Astrocyte (in vitro differentiated cells and primary cell): Measurements from ENCODE around the gene CYP1B1. TPM values are rescaled to one million over a fixed set of nuclear protein-coding genes. Genes with fewer than 3 reads are reported as not detected.
A peak's percentile ranks its signal among the peaks of the same experiment; 100 is the strongest.

Source experiments
- DNase-seq: peaks from one replicate; pipeline ENCODE4 v3.0.0-alpha.2; 2010; ENCODE audit warnings: low read depth
- FAIRE-seq: peaks from 2 replicates; lab custom pipeline; 2011; peaks lifted over from hg19 to GRCh38; lab: Jason Lieb, UNC
- H2AFZ ChIP-seq: 2 replicates; pipeline ENCODE4 v1.6.0; 2012; ENCODE audit warnings: low read depth, low read length, inconsistent platforms
- H3K27ac ChIP-seq: 2 replicates; pipeline ENCODE4 v1.5.1; 2011; ENCODE audit warnings: low read depth, low read length, inconsistent platforms
- H3K27me3 ChIP-seq: 2 replicates; pipeline ENCODE4 v1.6.0; 2011; ENCODE audit warnings: low read length, inconsistent platforms; ENCODE audit not compliant: insufficient read depth
- H3K36me3 ChIP-seq: 2 replicates; pipeline ENCODE4 v1.5.1; 2011; ENCODE audit warnings: low read length, inconsistent platforms; ENCODE audit not compliant: insufficient read depth
- H3K4me1 ChIP-seq: 2 replicates; pipeline ENCODE4 v1.5.1; 2011; ENCODE audit warnings: low read length, inconsistent platforms; ENCODE audit not compliant: insufficient read depth
- H3K4me2 ChIP-seq: 2 replicates; pipeline ENCODE4 v1.6.0; 2012; ENCODE audit warnings: low read length, inconsistent platforms
- H3K4me3 ChIP-seq: 2 replicates; pipeline ENCODE4 v1.5.1; 2011; ENCODE audit warnings: low read depth, mild to moderate bottlenecking, low read length, inconsistent platforms; ENCODE audit not compliant: insufficient read depth
- H3K79me2 ChIP-seq: 2 replicates; pipeline ENCODE4 v1.6.0; 2012; ENCODE audit warnings: mild to moderate bottlenecking, low read length, inconsistent platforms; ENCODE audit not compliant: insufficient read depth
- H3K9ac ChIP-seq: 2 replicates; pipeline ENCODE4 v1.6.0; 2012; ENCODE audit warnings: mild to moderate bottlenecking, low read length, inconsistent platforms
- H3K9me3 ChIP-seq: 2 replicates; pipeline ENCODE4 v1.5.1; 2012; ENCODE audit warnings: low read depth, mild to moderate bottlenecking, low read length, inconsistent platforms; ENCODE audit not compliant: insufficient read depth
- H4K20me1 ChIP-seq: 2 replicates; pipeline ENCODE4 v1.6.0; 2012; ENCODE audit warnings: low read length, inconsistent platforms; ENCODE audit not compliant: insufficient read depth
- H3K27ac Mint-ChIP-seq: one replicate; pipeline ENCODE4 v1.8.0; 2021; ENCODE audit warnings: mild to moderate bottlenecking, mixed read lengths; ENCODE audit not compliant: unreplicated experiment
- H3K27me3 Mint-ChIP-seq: one replicate; pipeline ENCODE4 v1.8.0; 2021; ENCODE audit warnings: low read depth, mixed read lengths; ENCODE audit not compliant: unreplicated experiment
- H3K36me3 Mint-ChIP-seq: one replicate; pipeline ENCODE4 v1.8.0; 2021; ENCODE audit warnings: low read depth, mixed read lengths; ENCODE audit not compliant: unreplicated experiment
- H3K4me1 Mint-ChIP-seq: one replicate; pipeline ENCODE4 v1.8.0; 2021; ENCODE audit warnings: low read depth, mixed read lengths; ENCODE audit not compliant: unreplicated experiment
- H3K4me3 Mint-ChIP-seq: one replicate; pipeline ENCODE4 v1.8.0; 2021; ENCODE audit warnings: mild to moderate bottlenecking, moderate library complexity, mixed read lengths; ENCODE audit not compliant: unreplicated experiment
- H3K9me3 Mint-ChIP-seq: one replicate; pipeline ENCODE4 v1.8.0; 2021; ENCODE audit warnings: mild to moderate bottlenecking, mixed read lengths; ENCODE audit not compliant: unreplicated experiment
- EZH2 ChIP-seq: IDR thresholded peaks from 2 replicates; pipeline ENCODE4 v1.6.1; 2012; ENCODE audit warnings: mild to moderate bottlenecking, low read length, inconsistent platforms; ENCODE audit not compliant: insufficient read depth
- total RNA-seq: library from RNA; stranded (reverse); gene quantifications from 2 replicates; pipeline ENCODE4 v1.2.1, GENCODE V29; 2021
- TF ChIP-seq, protein P1 (sequence below): IDR thresholded peaks from 2 replicates; pipeline ENCODE4 v1.5.1; 2011; ENCODE audit warnings: low read depth, mild to moderate bottlenecking, inconsistent platforms, low read length, moderate library complexity; ENCODE audit not compliant: insufficient read depth

The CYP1B1 gene
- total RNA-seq, 1 donor from 2014 or later: 12.9 TPM

DNA sequence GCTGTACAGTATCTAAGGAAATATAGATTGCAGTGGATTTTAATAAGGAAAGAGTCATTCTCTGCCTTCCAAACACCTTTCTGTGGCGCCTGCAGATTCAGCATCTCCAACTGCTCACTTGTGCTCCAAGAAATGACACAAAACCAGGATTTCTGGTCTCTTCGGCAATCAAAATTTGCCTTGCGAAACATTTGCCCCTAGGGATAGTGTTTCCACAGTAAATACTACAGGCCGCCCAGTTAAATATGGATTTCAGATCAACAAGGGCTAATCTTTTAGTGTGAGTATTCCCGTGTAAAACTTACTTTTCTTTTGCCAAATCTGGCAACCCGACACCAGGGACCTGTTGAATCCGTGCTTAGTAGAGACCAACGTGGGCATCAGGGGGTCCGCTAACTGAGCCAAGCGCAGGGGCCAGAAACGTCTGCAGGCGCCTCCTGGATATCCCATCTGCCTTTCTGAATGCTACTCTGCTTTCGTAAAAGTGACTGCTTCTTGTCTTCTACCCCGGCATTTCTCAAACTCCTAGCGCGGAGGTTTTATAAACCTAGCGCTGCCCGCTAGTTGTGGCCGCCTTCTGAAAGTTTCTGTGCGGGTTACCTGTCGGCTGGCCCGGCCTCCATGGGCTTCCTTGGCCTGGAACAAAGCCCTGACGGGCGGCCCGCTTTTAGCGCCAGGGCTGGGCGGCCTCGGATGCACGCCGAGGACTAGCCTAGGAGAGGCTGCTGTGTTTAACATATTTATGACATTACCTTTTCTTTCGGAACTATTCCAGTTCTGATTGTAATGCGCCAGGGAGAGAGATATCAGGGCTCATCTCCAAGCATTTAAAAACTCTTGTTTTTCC is 2.5 kb downstream of the CYP1B1 start:
- no peak for FAIRE-seq
- Histone ChIP-seq H2AFZ (peak overlapping the region; percentile 59), H3K36me3 (no peaks in the 10 kb centered on the region), H3K4me3 (peak overlapping the region; percentile 41), H3K79me2 (peaks cover 22% of the 10 kb centered on the region), H3K27me3 (peaks cover 36% of the 10 kb centered on the region), H3K4me1 (peaks cover 9% of the 10 kb centered on the region), H3K9ac (peak overlapping the region; percentile 86), H3K4me2 (peak overlapping the region; percentile 89), H3K9me3 (no peaks in the 10 kb centered on the region), H3K27ac (no peak overlapping the region), H4K20me1 (peaks cover 17% of the 10 kb centered on the region)
- peaks cover 8% of the 10 kb centered on the region for H3K36me3 Mint-ChIP-seq
- no peak for DNase-seq
- peaks cover 1% of the 10 kb centered on the region for H3K4me1 Mint-ChIP-seq
- H3K27ac Mint-ChIP-seq: peak overlapping the region; percentile 62
- H3K27me3 Mint-ChIP-seq: peaks cover 36% of the 10 kb centered on the region
- H3K4me3 Mint-ChIP-seq: peak overlapping the region; percentile 84
- peaks cover 5% of the 10 kb centered on the region for H3K9me3 Mint-ChIP-seq
- TF ChIP-seq, protein P1, sequence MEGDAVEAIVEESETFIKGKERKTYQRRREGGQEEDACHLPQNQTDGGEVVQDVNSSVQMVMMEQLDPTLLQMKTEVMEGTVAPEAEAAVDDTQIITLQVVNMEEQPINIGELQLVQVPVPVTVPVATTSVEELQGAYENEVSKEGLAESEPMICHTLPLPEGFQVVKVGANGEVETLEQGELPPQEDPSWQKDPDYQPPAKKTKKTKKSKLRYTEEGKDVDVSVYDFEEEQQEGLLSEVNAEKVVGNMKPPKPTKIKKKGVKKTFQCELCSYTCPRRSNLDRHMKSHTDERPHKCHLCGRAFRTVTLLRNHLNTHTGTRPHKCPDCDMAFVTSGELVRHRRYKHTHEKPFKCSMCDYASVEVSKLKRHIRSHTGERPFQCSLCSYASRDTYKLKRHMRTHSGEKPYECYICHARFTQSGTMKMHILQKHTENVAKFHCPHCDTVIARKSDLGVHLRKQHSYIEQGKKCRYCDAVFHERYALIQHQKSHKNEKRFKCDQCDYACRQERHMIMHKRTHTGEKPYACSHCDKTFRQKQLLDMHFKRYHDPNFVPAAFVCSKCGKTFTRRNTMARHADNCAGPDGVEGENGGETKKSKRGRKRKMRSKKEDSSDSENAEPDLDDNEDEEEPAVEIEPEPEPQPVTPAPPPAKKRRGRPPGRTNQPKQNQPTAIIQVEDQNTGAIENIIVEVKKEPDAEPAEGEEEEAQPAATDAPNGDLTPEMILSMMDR: no peak
- TF ChIP-seq EZH2: peak; percentile 10

DNA sequence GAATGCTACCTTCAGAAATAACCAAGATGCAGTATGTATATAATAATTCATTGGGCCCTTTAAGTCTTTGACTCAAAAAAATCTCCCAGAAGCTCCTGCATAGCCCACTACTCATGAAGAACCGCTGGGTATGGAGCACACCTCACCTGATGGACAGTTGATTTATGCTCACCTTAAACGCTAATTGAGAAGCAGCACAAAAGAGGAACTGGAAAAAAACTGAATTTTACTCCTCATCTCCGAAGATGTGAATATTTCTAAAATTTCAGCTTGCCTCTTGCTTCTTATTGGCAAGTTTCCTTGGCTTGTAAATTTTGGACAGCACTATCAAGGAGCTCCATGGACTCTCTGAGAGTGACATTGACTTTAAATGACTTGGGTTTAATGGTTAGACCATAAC is 5.5 kb downstream of the CYP1B1 start:
- no peak for FAIRE-seq

More for the DNA sequence above, 5.5 kb downstream of the CYP1B1 start:
- DNase-seq: no peak
- Histone ChIP-seq H3K36me3 (no peaks in the 10 kb centered on the region), H3K4me1 (no peaks in the 10 kb centered on the region), H3K27me3 (peaks cover 31% of the 10 kb centered on the region), H3K4me3 (no peak overlapping the region), H4K20me1 (peaks cover 17% of the 10 kb centered on the region), H3K27ac (no peak overlapping the region), H3K9me3 (no peaks in the 10 kb centered on the region), H3K4me2 (peak overlapping the region; percentile 19), H3K79me2 (peaks cover 22% of the 10 kb centered on the region), H3K9ac (no peak overlapping the region), H2AFZ (no peak overlapping the region)
- Mint-ChIP-seq H3K27me3 (peaks cover 32% of the 10 kb centered on the region), H3K27ac (no peak overlapping the region), H3K9me3 (peaks cover 5% of the 10 kb centered on the region), H3K4me3 (no peak overlapping the region), H3K4me1 (peaks cover 2% of the 10 kb centered on the region), H3K36me3 (peaks cover 8% of the 10 kb centered on the region)
- TF ChIP-seq, protein P1: no peak
- TF ChIP-seq EZH2: no peak
